ENCODE results near the gene MFSD11.
"Not testable (repeated sequence)": the region's sequence is repeated elsewhere in the genome, so short reads cannot be mapped to it uniquely, and the experiment has no call there.

MFSD11 gene

DNA sequence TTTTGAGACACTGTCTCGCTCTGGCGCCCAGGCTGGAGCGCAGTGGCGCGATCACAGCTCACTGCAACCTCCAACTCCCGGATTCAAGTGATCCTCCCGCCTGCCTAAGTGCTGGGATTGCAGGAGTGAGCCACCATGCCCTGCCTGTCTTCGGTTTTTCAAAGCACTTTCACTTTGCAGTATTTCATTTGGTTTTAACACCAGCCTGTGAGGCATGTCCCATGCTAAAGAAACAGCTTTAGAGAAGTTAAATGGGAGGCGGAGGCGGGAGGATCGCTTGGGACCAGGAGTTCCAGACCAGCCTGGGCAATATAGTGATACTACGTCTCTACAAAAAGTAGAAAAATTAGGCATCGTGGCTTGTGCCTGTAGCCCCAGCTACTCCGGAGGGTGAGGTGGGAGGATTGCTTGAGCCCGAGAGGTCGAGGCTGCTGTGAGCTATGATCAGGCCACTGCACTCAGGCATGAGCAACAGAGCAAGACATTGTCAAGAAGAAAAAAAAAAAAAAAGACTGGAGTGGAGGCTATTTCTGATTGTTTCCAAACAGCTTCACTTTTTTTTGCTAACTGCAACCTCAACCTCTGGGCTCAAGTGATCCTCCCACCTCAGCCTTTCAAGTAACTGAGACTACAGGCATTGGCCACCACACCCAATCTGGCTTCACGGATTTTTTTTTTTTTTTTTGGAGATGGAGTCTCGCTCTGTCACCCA, 10.0 kb upstream of the MFSD11 start:
- DNase-seq, result no peak

DNA sequence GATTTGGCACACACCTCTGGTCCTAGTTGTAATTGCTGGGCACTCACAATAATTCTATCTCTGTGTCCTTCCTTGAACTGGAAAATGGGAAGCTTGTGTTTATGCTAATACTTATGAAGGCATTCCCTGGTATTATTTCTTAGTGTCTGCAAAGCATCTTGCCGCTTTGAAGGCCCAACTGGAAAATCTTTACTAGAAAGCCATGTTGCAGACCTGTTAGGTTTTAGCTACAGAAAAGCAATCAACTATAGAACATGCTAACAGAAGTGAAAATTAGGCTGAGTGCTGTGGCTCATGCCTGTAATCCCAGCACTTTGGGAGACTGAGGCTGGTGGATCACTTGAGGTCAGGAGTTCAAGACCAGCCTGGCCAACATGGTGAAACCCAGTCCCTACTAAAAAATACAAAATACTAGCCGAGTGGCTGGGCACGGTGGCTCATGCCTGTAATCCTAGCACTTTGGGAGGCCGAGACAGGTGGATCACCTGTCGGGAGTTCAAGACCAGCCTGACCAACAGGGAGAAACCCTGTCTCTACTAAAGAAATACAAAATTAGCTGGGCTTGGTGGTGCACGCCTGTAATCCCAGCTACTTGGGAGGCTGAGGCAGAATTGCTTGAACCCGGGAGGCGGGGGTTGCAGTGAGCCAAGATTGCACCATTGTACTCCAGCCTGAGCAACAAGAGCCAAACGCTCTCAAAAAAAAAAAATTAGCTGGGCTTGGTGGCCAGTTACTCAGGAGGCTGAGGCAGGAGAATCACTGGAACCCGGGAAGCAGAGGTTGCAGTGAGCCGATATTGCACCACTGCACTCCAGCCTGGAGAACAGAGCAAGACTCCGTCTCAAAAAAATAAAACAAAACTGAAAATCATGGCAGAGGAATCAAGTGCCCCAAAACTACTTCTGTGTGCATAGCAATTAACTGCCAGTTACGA, 5.9 kb upstream of the MFSD11 start:
- not testable (repeated sequence) for DNase-seq

GRCh38 chr17:76732734-76733617, 4.9 kb upstream of the MFSD11 start:
- no peak for DNase-seq

GRCh38 chr17:76733618-76733957, 4.3 kb upstream of the MFSD11 start:
- no peak for DNase-seq

DNA sequence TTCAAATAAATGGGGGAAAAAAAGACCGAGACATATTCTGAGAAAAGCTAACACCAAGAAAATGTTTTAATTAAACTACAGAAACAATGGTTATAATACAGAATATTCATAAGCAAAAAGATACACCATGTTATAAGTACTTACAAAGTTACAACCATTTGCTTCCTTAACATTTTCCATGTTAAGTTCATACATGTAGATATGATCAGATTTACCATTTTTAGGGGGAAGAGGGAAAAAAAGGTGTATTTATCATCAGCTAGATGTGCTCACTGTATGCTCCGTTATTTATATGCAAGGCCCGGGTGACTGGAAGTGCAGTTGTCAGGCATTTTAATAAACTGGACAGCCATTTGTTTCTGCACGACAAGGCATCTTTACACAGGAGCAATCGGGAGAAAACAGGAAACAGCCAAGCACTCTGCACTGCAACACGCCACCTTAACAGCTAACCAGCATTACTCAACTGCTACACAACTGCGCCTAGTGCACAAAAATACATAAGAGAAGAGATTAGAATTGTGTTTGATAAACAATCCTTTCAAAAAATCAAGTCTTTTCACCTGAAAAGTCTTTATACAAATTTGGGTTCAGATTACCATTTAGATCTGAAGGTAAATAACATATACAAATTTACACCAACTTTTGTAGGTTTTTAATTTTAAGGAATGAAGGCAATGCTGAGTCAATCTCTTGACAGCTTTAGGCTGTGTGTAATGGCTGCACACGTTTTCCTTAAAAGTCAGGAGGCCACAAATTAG, 3.7 kb upstream of the MFSD11 start:
- no peak for DNase-seq

GRCh38 chr17:76735006-76735405, 2.9 kb upstream of the MFSD11 start:
- DNase-seq, result peak in 1 of 2 experiments; percentile 24

DNA sequence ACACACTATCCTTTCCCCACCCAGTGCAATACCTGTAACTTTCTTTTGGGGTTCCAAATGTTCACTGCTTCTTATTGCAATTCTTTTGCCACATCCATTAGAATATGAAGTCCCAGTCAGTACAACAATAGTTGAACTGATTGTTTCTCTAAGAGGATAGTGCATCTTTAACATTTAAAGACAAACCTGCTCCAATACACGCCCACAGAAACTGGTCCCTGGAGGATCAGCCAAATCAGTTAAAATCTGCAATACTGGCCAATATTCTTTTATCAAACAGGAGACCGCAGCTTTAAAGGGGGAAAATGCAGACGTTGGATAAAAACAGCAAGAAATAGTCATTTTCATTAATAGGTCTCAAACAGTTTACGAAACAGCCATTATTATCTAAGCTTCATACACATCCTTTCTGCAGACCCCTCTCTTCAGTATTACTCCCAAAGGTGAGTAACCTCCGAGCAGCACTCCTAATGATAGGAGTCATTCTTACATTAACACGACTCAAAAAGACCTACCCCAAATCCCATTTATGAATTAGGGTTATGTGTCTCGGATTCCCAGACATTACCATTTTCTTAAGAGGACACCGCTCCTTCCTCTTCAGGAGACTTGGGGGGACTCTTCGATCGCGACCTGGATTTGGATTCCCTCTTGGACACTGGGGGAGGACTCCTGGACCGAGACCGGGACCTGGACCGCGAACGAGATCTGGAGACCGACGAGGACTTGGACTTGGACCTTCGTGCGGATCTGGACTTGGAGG, 2.2 kb upstream of the MFSD11 start:
- DNase-seq, result no peak

DNA sequence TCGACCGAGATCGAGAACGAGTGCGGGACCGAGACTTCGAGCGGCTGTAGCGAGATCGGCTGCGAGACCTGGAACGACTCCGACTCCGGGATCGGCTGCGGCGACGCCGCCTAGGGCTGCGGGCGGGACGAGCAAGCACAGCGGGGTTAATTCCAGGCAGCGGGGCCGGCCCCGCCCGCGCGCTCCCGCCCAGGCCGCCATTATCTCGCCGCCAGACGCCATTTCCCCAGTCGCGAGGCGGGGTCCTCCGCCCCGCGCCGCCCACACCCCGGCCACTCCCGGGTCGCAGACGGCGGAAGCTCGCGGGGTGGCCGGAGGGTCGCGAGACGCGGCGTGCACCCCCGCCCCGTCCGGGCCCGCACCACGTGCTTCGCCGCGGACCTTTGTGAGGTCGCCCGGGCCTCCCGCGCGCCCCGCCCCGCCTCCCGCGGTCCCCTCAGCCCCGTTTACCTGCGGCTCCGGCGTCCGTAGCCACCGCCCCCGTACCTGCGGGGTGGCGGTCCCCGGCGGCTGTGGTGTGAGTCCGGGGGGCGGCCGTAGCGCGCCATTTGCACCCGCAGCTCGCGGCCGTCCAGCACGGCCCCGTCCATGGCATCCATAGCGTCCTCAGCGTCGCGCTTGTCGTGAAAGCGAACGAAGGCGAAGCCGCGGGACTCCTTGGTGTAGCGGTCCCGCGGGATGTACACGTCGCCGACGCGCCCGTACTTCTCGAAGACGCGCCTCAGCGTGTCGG, 1.4 kb upstream of the MFSD11 start:
- peak in 1 of 2 experiments; percentile 48 for DNase-seq

GRCh38 chr17:76737082-76737675, 740 bp upstream of the MFSD11 start, which contains the start of gene SRSF2:
Gene SRSF2, minus strand, starts transcription at chr17:76737331. Its CDS starts 171 bp downstream, at chr17:76737160.
- peak; percentile 97 to 99 for DNase-seq

DNA sequence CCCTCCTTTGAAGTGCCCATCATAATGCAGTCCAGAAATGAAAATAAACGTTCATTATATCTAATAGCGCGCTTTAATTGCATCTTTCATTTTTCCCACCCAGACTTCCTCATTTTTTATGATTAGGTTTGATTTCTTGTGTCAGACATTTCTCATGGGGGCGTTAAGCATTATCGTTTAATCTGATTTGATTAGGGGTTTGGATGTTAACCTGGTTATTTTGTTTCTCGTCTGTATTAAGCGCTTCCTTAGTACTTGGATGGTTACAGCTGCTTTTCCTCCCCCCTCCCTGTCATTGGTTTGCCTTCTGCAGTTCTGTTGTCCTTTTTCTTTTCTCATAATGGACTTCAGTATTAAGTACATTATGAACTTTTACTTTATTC, 540 bp downstream of the MFSD11 start:
- DNase-seq, result no peak

DNA sequence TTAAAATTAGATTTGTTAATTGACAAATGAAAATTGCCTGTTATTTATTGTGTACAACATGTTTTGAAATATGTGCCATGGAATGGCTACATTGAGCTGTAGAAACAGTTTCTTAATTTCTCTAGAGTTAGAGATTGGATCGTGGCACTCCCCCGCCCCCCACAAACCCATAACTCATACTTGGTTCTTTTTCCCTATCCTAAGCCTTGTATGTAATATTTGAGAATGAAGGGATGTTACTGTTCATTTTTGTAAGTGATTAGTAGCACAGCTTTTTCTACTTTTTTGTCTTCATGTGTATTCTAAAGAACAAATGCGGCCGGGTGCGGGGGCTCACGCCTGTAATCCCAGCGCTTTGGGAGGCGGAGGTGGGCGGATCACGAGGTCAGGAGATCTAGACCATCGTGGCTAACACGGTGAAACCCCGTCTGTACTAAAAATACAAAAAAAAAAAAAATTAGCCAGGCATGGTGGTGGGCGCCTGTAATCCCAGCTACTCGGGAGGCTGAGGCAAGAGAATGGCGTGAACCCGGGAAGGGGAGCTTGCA, 1.7 kb downstream of the MFSD11 start:
- not testable (repeated sequence) for DNase-seq

DNA sequence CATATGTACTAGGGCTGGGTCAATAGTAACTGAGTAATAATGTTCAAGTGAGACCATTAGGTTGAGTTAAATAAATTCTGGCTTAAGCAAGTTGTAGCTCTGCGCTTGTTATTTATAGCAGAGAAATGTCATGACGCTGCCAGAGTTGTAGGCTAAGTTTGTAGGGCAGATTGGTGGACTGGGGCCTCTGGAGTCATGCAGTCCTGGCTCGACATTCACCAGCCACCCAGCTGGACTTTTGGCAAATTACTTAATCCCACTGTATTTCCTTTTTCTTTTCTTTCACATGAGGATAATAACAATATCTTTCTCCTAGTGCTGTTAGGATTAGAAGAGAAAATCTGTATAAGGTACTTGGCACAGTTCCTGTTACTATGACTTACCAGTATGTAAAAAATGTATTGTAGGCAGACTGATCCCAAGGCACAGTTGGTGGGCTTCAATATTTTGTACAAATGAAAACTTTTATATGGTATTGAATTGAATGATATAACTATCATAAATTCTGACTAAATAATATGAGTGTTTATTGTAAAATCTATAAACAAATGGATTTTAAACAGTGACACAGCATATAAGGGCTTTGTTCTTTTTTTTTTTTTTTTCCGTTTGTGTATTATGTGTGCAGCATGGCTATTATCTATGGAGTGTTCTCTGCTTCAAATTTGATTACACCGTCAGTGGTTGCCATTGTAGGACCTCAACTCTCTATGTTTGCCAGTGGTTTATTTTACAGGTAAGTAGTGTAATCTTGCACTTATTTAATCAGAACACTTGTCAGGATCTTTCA, 2.6 kb downstream of the MFSD11 start:
- no peak for DNase-seq

- no peak for DNase-seq
These were observed 5.0 kb downstream of the MFSD11 start for GRCh38 chr17:76742958-76743357.

DNA sequence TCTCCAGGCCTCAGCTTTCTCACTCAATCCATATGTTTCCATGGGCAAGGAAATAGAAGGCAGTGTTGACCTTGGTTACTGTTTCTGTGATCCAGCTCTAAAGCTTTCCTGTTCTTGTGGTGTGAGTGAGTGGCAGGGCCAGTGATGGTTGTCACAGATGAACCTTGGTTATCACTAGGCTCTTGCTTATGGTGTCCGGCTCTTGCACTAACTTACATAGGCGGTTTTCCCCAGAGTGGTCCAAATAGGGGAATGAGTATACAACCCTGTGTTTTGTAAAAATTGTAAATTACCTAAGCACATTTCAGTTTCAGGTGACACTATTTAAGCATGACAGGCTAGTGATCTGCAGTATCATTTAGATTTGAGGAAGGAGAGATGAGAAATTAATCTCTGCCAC, 6.8 kb downstream of the MFSD11 start:
- DNase-seq, result no peak

DNA sequence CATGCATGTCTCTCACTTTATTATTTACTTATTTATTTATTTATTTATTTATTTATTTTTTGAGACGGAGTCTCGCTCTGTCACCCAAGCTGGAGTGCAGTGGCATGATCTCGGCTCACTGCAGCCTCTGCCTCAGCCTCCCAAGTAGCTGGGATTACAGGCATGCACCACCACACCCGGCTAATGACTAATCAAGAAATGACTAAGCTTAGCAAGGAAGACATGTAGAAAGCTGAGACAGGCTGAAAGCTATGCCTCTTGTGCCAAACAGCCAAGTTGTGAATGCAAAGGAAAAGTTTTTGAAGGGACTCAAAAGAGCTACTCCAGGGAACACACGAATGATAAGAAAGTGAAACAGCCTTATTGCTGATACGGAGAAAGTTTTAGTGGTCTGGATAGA, 7.9 kb downstream of the MFSD11 start:
- not testable (repeated sequence) for DNase-seq

DNA sequence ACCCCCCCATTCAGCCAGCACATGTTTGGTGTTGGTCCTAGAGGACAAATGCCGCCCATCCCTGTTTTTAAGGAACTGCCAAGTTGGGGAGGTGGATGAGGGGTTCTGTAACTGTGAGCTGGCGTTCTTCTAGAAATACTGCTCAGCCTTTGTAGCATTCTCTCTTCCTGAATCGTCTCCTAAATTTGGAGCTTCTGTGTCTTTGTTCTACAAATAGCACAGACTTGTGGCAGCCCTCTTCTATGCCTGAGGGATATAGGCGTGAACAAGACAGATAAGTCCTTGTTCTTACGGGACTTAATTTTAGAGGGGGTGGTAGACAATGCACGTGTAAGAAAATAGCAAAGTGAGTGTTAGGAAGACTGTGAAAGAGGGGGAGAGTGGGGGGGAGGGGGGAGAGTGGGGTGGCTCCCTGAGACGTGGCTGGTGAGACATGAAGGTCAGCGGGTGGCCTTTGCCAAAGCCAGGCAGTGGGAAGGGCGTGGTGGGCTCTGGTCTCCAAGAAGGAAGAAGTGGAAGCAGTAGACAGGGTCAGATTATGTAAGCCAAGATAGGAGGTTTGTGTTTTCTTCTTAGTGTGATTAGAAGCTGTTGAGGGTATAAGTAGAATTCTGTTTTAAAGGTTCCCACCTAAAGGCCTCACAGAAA, 9.9 kb downstream of the MFSD11 start:
- no peak for DNase-seq

DNA sequence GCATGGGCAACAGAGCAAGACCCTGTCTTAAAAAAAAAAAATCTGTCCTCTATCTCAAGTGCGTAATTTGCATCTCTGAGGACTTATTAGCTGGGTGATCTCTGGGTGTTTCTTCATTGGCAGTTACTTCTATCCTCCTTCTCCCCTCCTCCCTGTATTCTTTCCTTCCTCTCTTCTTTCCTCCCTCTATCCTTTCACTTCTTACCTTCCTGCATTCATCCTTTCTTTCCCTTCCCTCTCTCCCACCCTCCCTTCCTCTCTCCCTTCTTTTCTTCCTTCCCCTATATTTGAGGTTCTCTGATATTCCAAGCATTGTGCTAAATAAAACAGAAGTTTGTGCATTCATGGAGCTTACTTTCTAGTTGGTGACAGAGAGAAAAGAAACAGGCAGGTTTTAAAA, 10.7 kb downstream of the MFSD11 start:
- DNase-seq, result no peak

DNA sequence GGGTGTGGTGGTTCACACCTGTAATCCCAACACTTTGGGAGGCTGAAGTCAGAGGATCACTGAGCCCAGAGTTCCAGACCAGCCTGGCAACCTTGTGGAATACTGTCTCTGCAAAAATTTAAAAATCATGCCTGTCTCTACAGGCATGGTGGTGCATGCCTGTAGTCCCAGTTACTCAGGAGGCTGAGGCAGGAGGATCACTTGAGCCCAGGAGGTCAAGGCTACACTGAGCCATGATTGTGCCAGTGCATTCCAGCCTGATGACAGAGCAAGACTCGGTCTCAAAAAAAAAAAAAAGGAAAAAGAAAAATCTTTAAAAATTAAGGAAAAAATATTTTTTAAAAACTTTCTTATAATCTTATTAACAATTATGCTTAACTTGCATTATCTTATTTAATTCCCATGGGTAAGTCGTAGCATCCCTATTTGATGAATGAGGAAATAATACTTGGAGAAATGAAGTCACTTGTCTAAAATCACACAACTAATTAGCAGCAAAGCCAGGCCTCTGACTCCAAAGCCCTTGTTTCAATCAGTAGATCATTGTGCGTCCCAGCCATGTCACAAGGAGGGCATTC, 13.6 kb downstream of the MFSD11 start:
- no peak for DNase-seq

All from NCI-H526 (cell line).